A549 (cell line): ENCODE results near the gene CX3CL1. TPM values are rescaled to one million over a fixed set of nuclear protein-coding genes. Genes with fewer than 3 reads are reported as not detected.

Experiments used
- ATAC-seq, 2 experiments: fragments of 200-7000 bp in 1 of 2; fragments of >200 bp in 1 of 2; cut with Nextera tagmentation in 1 of 2; cut with Tn5 transposase in 1 of 2; 3 replicates each; pipeline versions ENCODE4 v1.8.0 to v1.9.1; 2018 to 2020; ENCODE audit warnings: mild to moderate bottlenecking in 1 of 2, moderate library complexity in 1 of 2
- CTCF ChIA-PET: fragments of 300-600 bp; sonication (Branson Sonifier 250); formaldehyde crosslinking; extraction: SDS; loops from one replicate; lab custom pipeline; 2021; ENCODE audit warnings: antibody characterized with exemption, inconsistent platforms; lab: Yijun Ruan, JAX
- POLR2A ChIA-PET: fragments of 350-600 bp; formaldehyde crosslinking; extraction: SDS; loops from one replicate; lab custom pipeline; 2021; ENCODE audit warnings: antibody characterized with exemption, inconsistent platforms; lab: Yijun Ruan, JAX
- DNase-seq, 2 experiments: peaks; one replicate each; pipeline versions ENCODE4 v3.0.0 to v3.0.0-alpha.2; 2011 to 2016; ENCODE audit warnings: low read depth in 1 of 2, low spot score in 1 of 2
- FAIRE-seq: peaks from 2 replicates; lab custom pipeline; 2011; peaks lifted over from hg19 to GRCh38; lab: Jason Lieb, UNC
- H3K27ac ChIP-seq, 2 experiments: fragments of >200 bp; sonication (Bioruptor Twin); formaldehyde crosslinking; 3 replicates each; pipeline ENCODE4 v1.5.1; 2016 to 2017
- H3K4me1 ChIP-seq: fragments of >200 bp; sonication (Bioruptor Twin); formaldehyde crosslinking; 3 replicates; pipeline ENCODE4 v1.6.1; 2016
- H3K4me2 ChIP-seq: fragments of >200 bp; sonication (Bioruptor Twin); formaldehyde crosslinking; 3 replicates; pipeline ENCODE4 v1.6.1; 2016
- H3K4me3 ChIP-seq: fragments of >200 bp; sonication (Bioruptor Twin); formaldehyde crosslinking; 3 replicates; pipeline ENCODE4 v1.5.1; 2016
- H3K9me3 ChIP-seq: fragments of >200 bp; sonication (Bioruptor Twin); formaldehyde crosslinking; 3 replicates; pipeline ENCODE4 v1.6.1; 2016
- CHD2 ChIP-seq: fragments of 150-350 bp; IDR thresholded peaks from 2 replicates; pipeline ENCODE4 v1.6.1; 2014; ENCODE audit warnings: low read length; ENCODE audit not compliant: partially characterized antibody
- CTCF ChIP-seq: fragments of >200 bp; sonication (Bioruptor Twin); formaldehyde crosslinking; IDR thresholded peaks from 3 replicates; pipeline ENCODE4 v1.5.1; 2016
- EHMT2 ChIP-seq: fragments of 200-600 bp; sonication (generic); IDR thresholded peaks from 2 replicates; pipeline ENCODE4 v1.6.1; 2016; ENCODE audit warnings: antibody characterized with exemption, low read depth, mild to moderate bottlenecking, moderate library complexity
- HDAC2 ChIP-seq: fragments of 200-600 bp; sonication (generic); IDR thresholded peaks from 2 replicates; pipeline ENCODE4 v1.6.1; 2016
- HEYL ChIP-seq: fragments of 250-450 bp; sonication (Bioruptor Pico); IDR thresholded peaks from 2 replicates; pipeline ENCODE4 v1.8.0; 2021; ENCODE audit warnings: mild to moderate bottlenecking, moderate library complexity
- HMGXB4 ChIP-seq: fragments of 250-450 bp; sonication (Bioruptor Pico); IDR thresholded peaks from 2 replicates; pipeline ENCODE4 v1.5.0; 2021; ENCODE audit warnings: mild to moderate bottlenecking, moderate library complexity, borderline replicate concordance
- HOXA7 ChIP-seq: fragments of 250-450 bp; sonication (Bioruptor Pico); IDR thresholded peaks from 2 replicates; pipeline ENCODE4 v1.5.0; 2020; ENCODE audit warnings: mild to moderate bottlenecking, moderate library complexity
- HOXB13 ChIP-seq: fragments of 250-450 bp; sonication (Bioruptor Pico); IDR thresholded peaks from 2 replicates; pipeline ENCODE4 v1.5.0; 2020; ENCODE audit warnings: low read depth, mild to moderate bottlenecking, moderate library complexity
- JUNB ChIP-seq: fragments of >200 bp; sonication (Bioruptor Twin); formaldehyde crosslinking; IDR thresholded peaks from 2 replicates; pipeline ENCODE4 v1.6.1; 2016
- MAFK ChIP-seq: fragments of 450-650 bp; IDR thresholded peaks from 2 replicates; pipeline ENCODE4 v1.6.1; 2014; ENCODE audit not compliant: partially characterized antibody
- NFE2L2 ChIP-seq: fragments of 150-350 bp; conservative IDR thresholded peaks from 2 replicates; pipeline ENCODE4 v1.6.1; 2014; ENCODE audit warnings: low read length
- NPAS2 ChIP-seq: fragments of 250-450 bp; sonication (Bioruptor Pico); IDR thresholded peaks from 2 replicates; pipeline ENCODE4 v1.8.0; 2022; ENCODE audit warnings: mild to moderate bottlenecking, moderate library complexity, borderline replicate concordance
- PBX3 ChIP-seq: IDR thresholded peaks from 2 replicates; pipeline ENCODE4 v1.6.1; 2012
- POLR2AphosphoS2 ChIP-seq: conservative IDR thresholded peaks from 2 replicates; pipeline ENCODE4 v1.6.1; 2012; ENCODE audit warnings: low read length, improper control_type of control experiment, inconsistent platforms
- RARB ChIP-seq: fragments of 250-450 bp; sonication (Bioruptor Pico); IDR thresholded peaks from 2 replicates; pipeline ENCODE4 v1.8.0; 2021; ENCODE audit warnings: mild to moderate bottlenecking, moderate library complexity
- RFX5 ChIP-seq: fragments of 450-650 bp; IDR thresholded peaks from 2 replicates; pipeline ENCODE4 v1.7.1; 2014; ENCODE audit warnings: antibody characterized with exemption, mild to moderate bottlenecking, moderate library complexity
- RNF2 ChIP-seq: fragments of 200-600 bp; sonication (generic); IDR thresholded peaks from 2 replicates; pipeline ENCODE4 v1.6.1; 2016; ENCODE audit warnings: low read depth, mild to moderate bottlenecking, antibody characterized with exemption, moderate library complexity, borderline replicate concordance
- TP53 ChIP-seq: fragments of 250-450 bp; sonication (Bioruptor Pico); IDR thresholded peaks from 2 replicates; pipeline ENCODE4 v1.5.0; 2021; ENCODE audit warnings: mild to moderate bottlenecking, moderate library complexity
- ZC3H11A ChIP-seq: fragments of 450-650 bp; IDR thresholded peaks from 2 replicates; pipeline ENCODE4 v1.6.1; 2014; ENCODE audit warnings: antibody characterized with exemption, mild to moderate bottlenecking
- ZNF302 ChIP-seq: fragments of 250-450 bp; sonication (Bioruptor Pico); IDR thresholded peaks from 2 replicates; pipeline ENCODE4 v1.9.0; 2021; ENCODE audit warnings: inconsistent platforms, mild to moderate bottlenecking, moderate library complexity
- WGBS: methylation state at CpG from one replicate; pipeline ENCODE4 v1.1.6; 2017; ENCODE audit errors: missing lambda C conversion rate; 5-methylcytosine and 5-hydroxymethylcytosine counted together
- polyA plus RNA-seq, 4 experiments: library from polyadenylated mRNA; depleted of rRNA in 3 of 4; stranded (reverse); fragments of >200 nt; fragmentation: RNase III in 1 of 4; extraction: RNeasy Plus Mini Kit Qiagen cat#74134 plus additional on column Dnase treatment in 1 of 4; gene quantifications; 2 replicates in 3 of 4; 3 replicates in 1 of 4; pipeline ENCODE4 v1.2.3, GENCODE V29; 2011 to 2017
- TF ChIP-seq, protein P1 (sequence below): fragments of 250-450 bp; sonication (Bioruptor Pico); IDR thresholded peaks from 2 replicates; pipeline ENCODE4 v1.5.0; 2020; ENCODE audit warnings: low read depth, mild to moderate bottlenecking, moderate library complexity

The CX3CL1 gene
- polyA plus RNA-seq, 2 of the 4 experiments (the other 2 are of a cell fraction) = 0.08 to 0.10 TPM

DNA sequence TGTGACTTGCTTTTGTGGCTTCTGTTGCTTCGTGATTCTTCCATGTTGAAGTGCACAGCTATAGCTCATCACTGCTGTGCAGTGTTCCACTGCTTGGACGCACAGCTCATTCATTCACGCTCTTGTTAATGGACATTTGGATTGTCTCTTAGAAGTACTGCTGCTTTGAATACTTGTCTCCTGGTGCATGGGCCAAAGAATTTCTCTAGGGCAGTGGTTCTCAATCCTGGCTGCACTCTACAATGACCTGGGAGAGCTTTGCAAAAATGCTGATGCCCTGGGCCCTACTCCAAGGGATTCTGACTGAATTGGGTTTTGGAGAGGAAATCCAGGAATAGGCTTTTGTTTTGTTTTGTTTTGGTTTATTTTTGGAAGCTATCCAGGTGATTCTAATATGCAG is 52.3 kb downstream of the CX3CL1 start:
- H3K9me3 ChIP-seq = no peaks in the 10 kb centered on the region
- DNase-seq (no peak), FAIRE-seq (no peak), ATAC-seq (no peak)
- H3K27ac ChIP-seq = no peak overlapping the region
- ChIA-PET POLR2A (no interaction called here), CTCF (interaction anchor here (1.0 to 16.7 kb wide), 6 partner anchors 11 to 119 kb away, joined by 3 to 709 read pairs (median 6); partner anchors contain the start of genes CIAPIN1 and COQ9)
- no peak overlapping the region for H3K4me3 ChIP-seq
- TF ChIP-seq HMGXB4 = no peak
- TF ChIP-seq PBX3 = no peak
- no peak for TF ChIP-seq ZC3H11A
- TF ChIP-seq NPAS2 (CRISPR knock-in tag) = no peak
- no peak for TF ChIP-seq RFX5
- TF ChIP-seq CHD2 = no peak
- TF ChIP-seq HOXB13 = no peak
- TF ChIP-seq TP53 (CRISPR knock-in tag) = no peak
- TF ChIP-seq RARB = no peak
- no peak for TF ChIP-seq ZNF302 (CRISPR knock-in tag)
- no peak for TF ChIP-seq HOXA7 (CRISPR knock-in tag)
- TF ChIP-seq NFE2L2 = no peak
- TF ChIP-seq RNF2 = no peak
- no peak for TF ChIP-seq CTCF
- TF ChIP-seq EHMT2 = no peak
- no peak for TF ChIP-seq HEYL (CRISPR knock-in tag)
- TF ChIP-seq JUNB = no peak
- no peak for TF ChIP-seq HDAC2
- WGBS = 78% methylated on average over 3 of the region's 3 CpGs
- no peak overlapping the region for H3K4me2 ChIP-seq
- peaks cover 8% of the 10 kb centered on the region for H3K4me1 ChIP-seq

GRCh38 chr16:57426356-57426755 is 54.1 kb downstream of the CX3CL1 start:
- CTCF ChIA-PET = interaction anchor here (0.6 to 16.7 kb wide), 8 partner anchors 9 to 342 kb away, joined by 3 to 709 read pairs (median 4); partner anchors contain the start of gene CPNE2
- Histone ChIP-seq H3K27ac (no peak overlapping the region; a peak in 1 of 6 replicates), H3K4me2 (no peak overlapping the region)
- DNase-seq = no peak
- POLR2A ChIA-PET = no interaction called here
- TF ChIP-seq EHMT2 (no peak), POLR2AphosphoS2 (no peak), MAFK (no peak), RNF2 (no peak)
- TF ChIP-seq, protein P1, sequence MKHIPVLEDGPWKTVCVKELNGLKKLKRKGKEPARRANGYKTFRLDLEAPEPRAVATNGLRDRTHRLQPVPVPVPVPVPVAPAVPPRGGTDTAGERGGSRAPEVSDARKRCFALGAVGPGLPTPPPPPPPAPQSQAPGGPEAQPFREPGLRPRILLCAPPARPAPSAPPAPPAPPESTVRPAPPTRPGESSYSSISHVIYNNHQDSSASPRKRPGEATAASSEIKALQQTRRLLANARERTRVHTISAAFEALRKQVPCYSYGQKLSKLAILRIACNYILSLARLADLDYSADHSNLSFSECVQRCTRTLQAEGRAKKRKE (CRISPR knock-in tag) = no peak
- TF ChIP-seq, all 56 proteins: peak for 0
- no peak for FAIRE-seq
- ATAC-seq = no peak
- H3K9me3 ChIP-seq = no peaks in the 10 kb centered on the region
- peaks cover 8% of the 10 kb centered on the region for H3K4me1 ChIP-seq
- 93% methylated on average over 6 of the region's 7 CpGs for whole genome bisulfite sequencing
- no peak overlapping the region for H3K4me3 ChIP-seq
